ENCODE results near the gene SNAPC2. TPM values are rescaled to one million over a fixed set of nuclear protein-coding genes. Genes with fewer than 3 reads are reported as not detected.
A peak's percentile ranks its signal among the peaks of the same experiment; 100 is the strongest.

Gene SNAPC2
- 25.1 TPM for polyA plus RNA-seq (2013, experiment 1 of 2)
- 25.1 TPM for polyA plus RNA-seq (2013, experiment 2 of 2)

DNA sequence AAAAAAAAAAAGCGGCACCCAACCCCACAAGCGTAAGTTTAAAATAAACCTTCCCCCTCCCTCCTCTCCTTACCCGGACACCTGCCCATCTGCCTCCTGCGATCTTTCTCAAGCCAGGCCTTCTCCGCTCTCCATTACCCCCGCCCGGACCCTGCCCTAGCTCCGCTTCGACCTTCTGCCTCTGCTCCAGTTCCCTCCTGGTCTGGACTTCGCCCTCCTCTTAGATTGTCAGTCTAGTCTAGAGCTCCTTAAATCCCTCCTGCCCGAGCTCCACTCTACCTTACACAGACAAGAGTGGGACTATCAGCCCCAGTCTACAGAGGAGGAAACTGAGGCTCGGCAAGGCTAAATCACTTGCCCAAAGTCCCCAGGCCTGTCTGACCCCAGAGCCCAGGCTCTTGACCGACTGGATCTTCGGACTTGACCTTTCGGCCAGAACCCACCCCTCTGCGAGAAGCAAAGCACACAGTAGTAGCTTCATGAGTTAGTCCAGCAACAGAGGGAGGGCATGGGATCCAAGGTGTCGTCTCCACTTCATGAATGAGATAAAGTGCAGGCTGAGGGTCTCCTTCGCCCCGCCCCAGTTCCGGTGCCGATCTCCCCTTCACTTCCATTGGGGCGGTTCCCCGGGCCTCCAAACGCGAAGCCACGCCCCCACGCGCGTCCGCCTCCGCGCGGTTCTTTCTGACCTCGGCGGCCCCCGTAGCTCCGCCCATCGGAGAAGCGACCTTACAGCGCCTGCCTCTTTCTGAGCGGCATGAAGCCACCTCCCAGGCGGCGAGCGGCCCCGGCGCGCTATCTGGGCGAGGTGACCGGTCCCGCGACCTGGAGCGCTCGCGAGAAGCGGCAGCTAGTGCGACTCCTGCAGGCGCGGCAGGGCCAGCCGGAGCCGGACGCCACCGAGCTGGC lies at the start of gene SNAPC2:
SNAPC2 (plus strand) TSS at position 729 of the 909 bp plus-strand sequence; CDS start at position 758, 29 bp downstream.
- Histone ChIP-seq H3K27ac (ENCODE audit: low read length, poor library complexity, severe bottlenecking) (peak within 1 kb of the TSS; percentile 30), H3K27me3 (ENCODE audit: control insufficient read depth in 1 of 2, insufficient read depth in 1 of 2, low read length in 2 of 2) (peaks cover 17 to 26% of the 10 kb centered on the region in 2 experiments), H3K4ac (ENCODE audit: low read depth in 1 of 2, low read length in 2 of 2) (peak within 1 kb of the TSS; percentile 48 to 91), H3K9me3 (ENCODE audit: control insufficient read depth, low read length) (no peaks in the 10 kb centered on the region), H2BK15ac (ENCODE audit: low read depth, poor library complexity, severe bottlenecking) (peak within 1 kb of the TSS; percentile 95), H3K9ac (ENCODE audit: low read length) (peak within 1 kb of the TSS; percentile 84), H3K23ac (ENCODE audit: low read length in 2 of 2) (no peak within 1 kb of the TSS), H2BK12ac (ENCODE audit: low read length in 2 of 2) (peak within 1 kb of the TSS in 1 of 2 experiments; percentile 0), H3K4me2 (ENCODE audit: low read length, poor library complexity, severe bottlenecking) (peak within 1 kb of the TSS; percentile 77), H4K91ac (ENCODE audit: low read length) (peak within 1 kb of the TSS; percentile 66), H2BK120ac (ENCODE audit: low read depth, low read length) (no peak within 1 kb of the TSS), H2AFZ (ENCODE audit: low read depth, low read length) (peak within 1 kb of the TSS; percentile 96), H3K36me3 (ENCODE audit: control insufficient read depth in 1 of 2, insufficient read depth in 2 of 2, low read depth in 1 of 2, low read length in 2 of 2) (peaks cover 18 to 38% of the 10 kb centered on the region in 2 experiments), H3K4me1 (ENCODE audit: control insufficient read depth, insufficient read depth, low read depth, low read length) (peaks cover 46% of the 10 kb centered on the region), H3K79me1 (replicated peaks; ENCODE audit: low read length, poor library complexity, severe bottlenecking) (peaks cover 9% of the 10 kb centered on the region), H2BK5ac (ENCODE audit: low read depth, low read length, poor library complexity, severe bottlenecking) (peak within 1 kb of the TSS; percentile 54), H3K14ac (ENCODE audit: low read length in 2 of 2) (peak within 1 kb of the TSS in 1 of 2 experiments; percentile 79), H4K8ac (ENCODE audit: low read length) (peak within 1 kb of the TSS; percentile 7), H2AK5ac (ENCODE audit: low read length, severe bottlenecking) (peak within 1 kb of the TSS; percentile 0), H3K18ac (ENCODE audit: low read depth in 1 of 2, low read length in 2 of 2) (peak within 1 kb of the TSS; percentile 26 to 80), H3K4me3 (ENCODE audit: insufficient read depth in 1 of 2, low read depth in 1 of 2, low read length in 2 of 2) (peak within 1 kb of the TSS; percentile 81 to 94)
- WGBS = 19% methylated on average over 62 of the region's 62 CpGs
- peak; percentile 93 for DNase-seq

- H4K91ac ChIP-seq (ENCODE audit: low read length) = peak overlapping the region; percentile 54
- H3K27ac ChIP-seq (ENCODE audit: low read length, poor library complexity, severe bottlenecking) = peak overlapping the region; percentile 49
- no peak overlapping the region for H2BK120ac ChIP-seq (ENCODE audit: low read depth, low read length)
- H3K36me3 ChIP-seq (ENCODE audit: control insufficient read depth in 1 of 2, insufficient read depth in 2 of 2, low read depth in 1 of 2, low read length in 2 of 2) = no peaks in the 10 kb centered on the region
- H3K18ac ChIP-seq (ENCODE audit: low read depth in 1 of 2, low read length in 2 of 2) = no peak overlapping the region
- H3K14ac ChIP-seq (ENCODE audit: low read length in 2 of 2) = no peak overlapping the region
- H2BK15ac ChIP-seq (ENCODE audit: low read depth, poor library complexity, severe bottlenecking) = no peak overlapping the region
- peak; percentile 56 for DNase-seq
- no peaks in the 10 kb centered on the region for H3K9me3 ChIP-seq (ENCODE audit: control insufficient read depth, low read length)
- H2AK5ac ChIP-seq (ENCODE audit: low read length, severe bottlenecking) = no peak overlapping the region
- H3K9ac ChIP-seq (ENCODE audit: low read length) = no peak overlapping the region
- peaks cover 53% of the 10 kb centered on the region for H3K4me1 ChIP-seq (ENCODE audit: control insufficient read depth, insufficient read depth, low read depth, low read length)
- H2BK12ac ChIP-seq (ENCODE audit: low read length in 2 of 2) = no peak overlapping the region
- no peaks in the 10 kb centered on the region for H3K79me1 ChIP-seq (replicated peaks; ENCODE audit: low read length, poor library complexity, severe bottlenecking)
- H3K4me3 ChIP-seq (ENCODE audit: insufficient read depth in 1 of 2, low read depth in 1 of 2, low read length in 2 of 2) = no peak overlapping the region
- 54% methylated on average over 11 of the region's 11 CpGs for WGBS
- H4K8ac ChIP-seq (ENCODE audit: low read length) = peak overlapping the region; percentile 38
- H2AFZ ChIP-seq (ENCODE audit: low read depth, low read length) = no peak overlapping the region
- no peak overlapping the region for H3K23ac ChIP-seq (ENCODE audit: low read length in 2 of 2)
- H2BK5ac ChIP-seq (ENCODE audit: low read depth, low read length, poor library complexity, severe bottlenecking) = no peak overlapping the region
- peak overlapping the region in 1 of 2 experiments; percentile 19 for H3K4ac ChIP-seq (ENCODE audit: low read depth in 1 of 2, low read length in 2 of 2)
- H3K27me3 ChIP-seq (ENCODE audit: control insufficient read depth in 1 of 2, insufficient read depth in 1 of 2, low read length in 2 of 2) = peaks cover 24 to 62% of the 10 kb centered on the region in 2 experiments
- H3K4me2 ChIP-seq (ENCODE audit: low read length, poor library complexity, severe bottlenecking) = no peak overlapping the region
Observed at GRCh38 chr19:7870571-7871436, 49.3 kb upstream of the SNAPC2 start.

GRCh38 chr19:7871437-7872305 lies 48.5 kb upstream of the SNAPC2 start:
- 10% methylated on average over 33 of the region's 33 CpGs for WGBS
- no peak overlapping the region for H3K23ac ChIP-seq (ENCODE audit: low read length in 2 of 2)
- peak overlapping the region; percentile 95 for H2AFZ ChIP-seq (ENCODE audit: low read depth, low read length)
- H2BK5ac ChIP-seq (ENCODE audit: low read depth, low read length, poor library complexity, severe bottlenecking) = no peak overlapping the region
- H3K4me3 ChIP-seq (ENCODE audit: insufficient read depth in 1 of 2, low read depth in 1 of 2, low read length in 2 of 2) = peak overlapping the region in 1 of 2 experiments; percentile 69
- no peak overlapping the region for H2AK5ac ChIP-seq (ENCODE audit: low read length, severe bottlenecking)
- peak; percentile 96 for DNase-seq
- H3K36me3 ChIP-seq (ENCODE audit: control insufficient read depth in 1 of 2, insufficient read depth in 2 of 2, low read depth in 1 of 2, low read length in 2 of 2) = no peaks in the 10 kb centered on the region
- H2BK120ac ChIP-seq (ENCODE audit: low read depth, low read length) = no peak overlapping the region
- H2BK12ac ChIP-seq (ENCODE audit: low read length in 2 of 2) = peak overlapping the region in 1 of 2 experiments; percentile 84
- no peaks in the 10 kb centered on the region for H3K79me1 ChIP-seq (replicated peaks; ENCODE audit: low read length, poor library complexity, severe bottlenecking)
- peak overlapping the region; percentile 28 to 75 for H3K18ac ChIP-seq (ENCODE audit: low read depth in 1 of 2, low read length in 2 of 2)
- H4K91ac ChIP-seq (ENCODE audit: low read length) = peak overlapping the region; percentile 75
- H3K9me3 ChIP-seq (ENCODE audit: control insufficient read depth, low read length) = no peaks in the 10 kb centered on the region
- H2BK15ac ChIP-seq (ENCODE audit: low read depth, poor library complexity, severe bottlenecking) = peak overlapping the region; percentile 91
- H3K27me3 ChIP-seq (ENCODE audit: control insufficient read depth in 1 of 2, insufficient read depth in 1 of 2, low read length in 2 of 2) = peaks cover 30 to 65% of the 10 kb centered on the region in 2 experiments
- H3K27ac ChIP-seq (ENCODE audit: low read length, poor library complexity, severe bottlenecking) = peak overlapping the region; percentile 78
- H3K4ac ChIP-seq (ENCODE audit: low read depth in 1 of 2, low read length in 2 of 2) = peak overlapping the region in 1 of 2 experiments; percentile 38
- no peak overlapping the region for H3K9ac ChIP-seq (ENCODE audit: low read length)
- H3K14ac ChIP-seq (ENCODE audit: low read length in 2 of 2) = peak overlapping the region in 1 of 2 experiments; percentile 49
- H3K4me1 ChIP-seq (ENCODE audit: control insufficient read depth, insufficient read depth, low read depth, low read length) = peaks cover 53% of the 10 kb centered on the region
- peak overlapping the region; percentile 57 for H3K4me2 ChIP-seq (ENCODE audit: low read length, poor library complexity, severe bottlenecking)
- peak overlapping the region; percentile 73 for H4K8ac ChIP-seq (ENCODE audit: low read length)
